HCT116 (cell line): ENCODE data around the gene HDAC2. TPM values are rescaled to one million over a fixed set of nuclear protein-coding genes. Genes with fewer than 3 reads are reported as not detected.
A peak's percentile ranks its signal among the peaks of the same experiment; 100 is the strongest.
"Not testable (repeated sequence)": the region's sequence is repeated elsewhere in the genome, so short reads cannot be mapped to it uniquely, and the experiment has no call there.

ENCODE experiments used
- ATAC-seq: fragments of 200-7000 bp; cut with Tn5 transposase; 2 replicates; pipeline ENCODE4 v1.9.1; 2020; ENCODE audit warnings: mild to moderate bottlenecking, moderate library complexity
- BruUV-seq: library from RNA; stranded (reverse); fragments of 400-500 nt; replicated peaks from 2 replicates; lab custom pipeline; 2021; lab: Mats Ljungman, UMichigan
- CTCF ChIA-PET: fragments of 300-600 bp; sonication (Branson Sonifier 250); formaldehyde crosslinking; loops from one replicate; lab custom pipeline; 2021; ENCODE audit warnings: antibody characterized with exemption; lab: Charles Lee
- POLR2A ChIA-PET: fragments of 300-600, 350-600 bp; sonication (Branson Sonifier 250); formaldehyde crosslinking; loops from one replicate; lab custom pipeline; 2021; ENCODE audit warnings: antibody characterized with exemption; lab: Charles Lee
- RAD21 ChIA-PET, 2 experiments: fragments of 300-600 bp; sonication (Branson Sonifier 250); formaldehyde crosslinking; loops; one replicate each; lab custom pipeline; 2023; ENCODE audit warnings: low total read pairs in 2 of 2; ENCODE audit not compliant: uncharacterized antibody in 2 of 2, unreplicated experiment in 2 of 2, low non-redundant PET in 1 of 2; lab: Charles Lee
- DNase-seq: peaks from one replicate; pipeline ENCODE4 v3.0.0-alpha.2; 2010; ENCODE audit warnings: low read depth, low spot score
- H2AFZ ChIP-seq: fragments of 200-600 bp; shearing (Covaris generic), sonication (generic); 2 replicates; pipeline ENCODE4 v1.6.1; 2017; ENCODE audit warnings: low read depth, mixed run types, mixed read lengths, antibody characterized with exemption, low read length; ENCODE audit not compliant: poor library complexity, severe bottlenecking
- H3K27ac ChIP-seq: 2 replicates; pipeline ENCODE4 v1.5.1; 2012; ENCODE audit warnings: low read depth, low read length
- H3K27me3 ChIP-seq: fragments of 200-600 bp; sonication (generic); 2 replicates; pipeline ENCODE4 v1.6.1; 2016; ENCODE audit warnings: mixed run types, low read length, mixed read lengths; ENCODE audit not compliant: insufficient read depth
- H3K36me3 ChIP-seq, 2 experiments: fragments of 200-500 bp in 1 of 2; fragments of 200-600 bp in 1 of 2; sonication (Bioruptor generic) in 1 of 2; sonication (generic) in 1 of 2; 2 replicates each; pipeline versions ENCODE4 v1.5.1 to v1.6.1; 2014 to 2016; ENCODE audit warnings: low read length in 2 of 2, inconsistent platforms in 1 of 2, mixed read lengths in 1 of 2, mixed run types in 1 of 2; ENCODE audit not compliant: insufficient read depth in 2 of 2, control insufficient read depth in 1 of 2
- H3K4me1 ChIP-seq, 2 experiments: fragments of 200-600 bp in 1 of 2; sonication (generic) in 1 of 2; 2 replicates each; pipeline versions ENCODE4 v1.5.1 to v1.6.1; 2012 to 2017; ENCODE audit warnings: low read length in 2 of 2, inconsistent platforms in 1 of 2, mild to moderate bottlenecking in 1 of 2, mixed read lengths in 1 of 2, mixed run types in 1 of 2, moderate library complexity in 1 of 2; ENCODE audit not compliant: insufficient read depth in 2 of 2, control insufficient read depth in 1 of 2
- H3K4me2 ChIP-seq: fragments of 200-600 bp; sonication (generic); 2 replicates; pipeline ENCODE4 v1.6.1; 2017; ENCODE audit warnings: mixed run types, low read length, mixed read lengths
- H3K4me3 ChIP-seq, 2 experiments: fragments of 200-600 bp in 1 of 2; sonication (generic) in 1 of 2; replicated peaks in 1 of 2; 2 replicates each; pipeline ENCODE4 v1.5.1; 2011 to 2016; ENCODE audit warnings: low read length in 2 of 2, control low read depth in 1 of 2, low read depth in 1 of 2, mild to moderate bottlenecking in 1 of 2, mixed read lengths in 1 of 2, mixed run types in 1 of 2
- H3K79me2 ChIP-seq: fragments of 200-600 bp; sonication (generic); 2 replicates; pipeline ENCODE4 v1.6.1; 2017; ENCODE audit warnings: mild to moderate bottlenecking, mixed run types, low read length, moderate library complexity, mixed read lengths; ENCODE audit not compliant: insufficient read depth
- H3K9ac ChIP-seq: fragments of 200-600 bp; sonication (generic); 2 replicates; pipeline ENCODE4 v1.6.1; 2016; ENCODE audit warnings: low read length, mixed read lengths
- H3K9me2 ChIP-seq: fragments of 200-600 bp; sonication (generic), shearing (Covaris generic); 2 replicates; pipeline ENCODE4 v1.6.1; 2017; ENCODE audit warnings: mixed run types, mild to moderate bottlenecking, moderate library complexity; ENCODE audit not compliant: insufficient read depth
- H3K9me3 ChIP-seq, 2 experiments: fragments of 200-500 bp in 1 of 2; fragments of 200-600 bp in 1 of 2; sonication (Bioruptor generic) in 1 of 2; sonication (generic) in 1 of 2; 2 replicates each; pipeline ENCODE4 v1.6.1; 2014 to 2017; ENCODE audit warnings: low read length in 2 of 2, mixed read lengths in 2 of 2, inconsistent platforms in 1 of 2, low read depth in 1 of 2, mild to moderate bottlenecking in 1 of 2, mixed run types in 1 of 2, moderate library complexity in 1 of 2; ENCODE audit not compliant: control insufficient read depth in 1 of 2, insufficient read depth in 1 of 2
- H4K20me1 ChIP-seq: fragments of 200-600 bp; sonication (generic), shearing (Covaris generic); 2 replicates; pipeline ENCODE4 v1.6.1; 2017; ENCODE audit warnings: mixed run types, mild to moderate bottlenecking, moderate library complexity; ENCODE audit not compliant: insufficient read depth
- CEBPB ChIP-seq: IDR thresholded peaks from 2 replicates; pipeline ENCODE4 v1.6.1; 2012; ENCODE audit warnings: low read depth
- FOSL1 ChIP-seq: IDR thresholded peaks from 2 replicates; pipeline ENCODE4 v1.6.1; 2012; ENCODE audit warnings: low read depth
- JUND ChIP-seq: IDR thresholded peaks from 2 replicates; pipeline ENCODE4 v1.6.1; 2012
- POLR2AphosphoS5 ChIP-seq: IDR thresholded peaks from 2 replicates; pipeline ENCODE4 v1.6.1; 2011; ENCODE audit warnings: mild to moderate bottlenecking, low read depth, low read length, moderate library complexity
- RAD21 ChIP-seq: IDR thresholded peaks from 2 replicates; pipeline ENCODE4 v1.6.1; 2012; ENCODE audit warnings: low read depth, mild to moderate bottlenecking
- SIN3A ChIP-seq: IDR thresholded peaks from 2 replicates; pipeline ENCODE4 v1.6.1; 2012; ENCODE audit warnings: low read depth
- SP1 ChIP-seq: IDR thresholded peaks from 2 replicates; pipeline ENCODE4 v1.6.1; 2012; ENCODE audit warnings: low read depth
- SRF ChIP-seq: IDR thresholded peaks from 2 replicates; pipeline ENCODE4 v1.6.1; 2012; ENCODE audit warnings: low read depth
- intact Hi-C: fragments of 100-400 bp; cut with micrococcal nuclease; formaldehyde crosslinking; loops from 2 replicates; pipeline ENCODE4 v1.10.0; 2022
- total RNA-seq: library from RNA; stranded (reverse); gene quantifications from one replicate; pipeline ENCODE4 v1.2.1, GENCODE V29; 2021; ENCODE audit not compliant: unreplicated experiment
- TF ChIP-seq, protein P1 (sequence below): IDR thresholded peaks from 2 replicates; pipeline ENCODE4 v1.6.1; 2011; ENCODE audit warnings: mild to moderate bottlenecking, low read length, moderate library complexity; ENCODE audit not compliant: insufficient replicate concordance; ENCODE audit errors: extremely low read depth
- TF ChIP-seq, protein P2 (sequence below): IDR thresholded peaks from 2 replicates; pipeline ENCODE4 v1.6.1; 2012

The HDAC2 gene
- total RNA-seq, 1 experiment from 2014 or later = 153 TPM

DNA sequence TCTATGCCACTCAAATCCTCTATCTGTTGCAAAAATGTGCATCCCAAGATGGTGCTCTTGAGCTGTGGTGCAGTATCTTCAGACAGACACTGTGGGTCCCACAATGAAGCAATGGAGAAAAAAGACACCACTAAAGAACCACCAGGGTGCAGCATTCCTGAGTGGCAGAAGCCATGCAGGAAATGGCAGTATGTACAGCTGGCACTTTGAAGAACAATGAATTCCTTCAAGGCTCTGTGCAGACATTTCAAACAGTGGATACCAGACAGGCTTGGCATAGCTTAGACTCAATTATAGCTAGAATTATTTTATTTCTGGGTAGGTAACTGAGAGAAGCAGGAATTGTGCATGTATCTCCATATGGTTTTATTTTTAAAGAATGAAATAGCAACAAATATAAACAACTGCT, 24.0 kb upstream of the HDAC2 start (continued):
- TF ChIP-seq JUND = no peak
- 0 out of 2 replicates have a peak, but pooled peaks have one; percentile 18 for TF ChIP-seq POLR2AphosphoS5
- TF ChIP-seq, protein P1, sequence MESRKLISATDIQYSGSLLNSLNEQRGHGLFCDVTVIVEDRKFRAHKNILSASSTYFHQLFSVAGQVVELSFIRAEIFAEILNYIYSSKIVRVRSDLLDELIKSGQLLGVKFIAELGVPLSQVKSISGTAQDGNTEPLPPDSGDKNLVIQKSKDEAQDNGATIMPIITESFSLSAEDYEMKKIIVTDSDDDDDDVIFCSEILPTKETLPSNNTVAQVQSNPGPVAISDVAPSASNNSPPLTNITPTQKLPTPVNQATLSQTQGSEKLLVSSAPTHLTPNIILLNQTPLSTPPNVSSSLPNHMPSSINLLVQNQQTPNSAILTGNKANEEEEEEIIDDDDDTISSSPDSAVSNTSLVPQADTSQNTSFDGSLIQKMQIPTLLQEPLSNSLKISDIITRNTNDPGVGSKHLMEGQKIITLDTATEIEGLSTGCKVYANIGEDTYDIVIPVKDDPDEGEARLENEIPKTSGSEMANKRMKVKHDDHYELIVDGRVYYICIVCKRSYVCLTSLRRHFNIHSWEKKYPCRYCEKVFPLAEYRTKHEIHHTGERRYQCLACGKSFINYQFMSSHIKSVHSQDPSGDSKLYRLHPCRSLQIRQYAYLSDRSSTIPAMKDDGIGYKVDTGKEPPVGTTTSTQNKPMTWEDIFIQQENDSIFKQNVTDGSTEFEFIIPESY = no peak
- TF ChIP-seq SIN3A = no peak
- TF ChIP-seq SP1 = no peak
- peak; percentile 36; the same call in 1 of the 2 replicates for TF ChIP-seq CEBPB

DNA sequence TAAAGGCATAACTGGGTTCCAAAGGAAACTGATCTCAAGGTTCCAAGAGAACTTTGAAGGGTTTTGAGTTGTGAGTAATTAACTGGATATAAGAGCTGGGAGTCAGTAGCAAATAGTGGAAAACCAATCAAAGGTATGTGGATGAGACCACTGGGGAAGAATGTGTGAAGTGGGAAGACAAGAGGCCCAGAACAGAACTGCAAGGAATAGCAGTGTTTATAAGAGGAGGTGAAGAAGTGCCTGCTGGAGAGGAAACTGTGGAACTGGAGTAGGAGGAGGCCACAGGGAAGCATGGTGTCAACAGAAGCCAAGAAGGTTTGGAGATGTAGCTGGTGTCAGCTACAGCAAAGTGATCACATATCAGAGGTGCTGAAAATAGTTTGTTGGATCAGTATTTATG, 18.7 kb upstream of the HDAC2 start:
- no peak for TF ChIP-seq JUND
- no peak for TF ChIP-seq FOSL1
- TF ChIP-seq, protein P2, sequence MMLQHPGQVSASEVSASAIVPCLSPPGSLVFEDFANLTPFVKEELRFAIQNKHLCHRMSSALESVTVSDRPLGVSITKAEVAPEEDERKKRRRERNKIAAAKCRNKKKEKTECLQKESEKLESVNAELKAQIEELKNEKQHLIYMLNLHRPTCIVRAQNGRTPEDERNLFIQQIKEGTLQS = no peak
- no peak for TF ChIP-seq RAD21
- no peak for TF ChIP-seq SRF
- Histone ChIP-seq H4K20me1 (no peaks in the 10 kb centered on the region), H3K27ac (no peak overlapping the region), H3K4me2 (no peak overlapping the region), H3K9me2 (no peaks in the 10 kb centered on the region), H3K9me3 (no peaks in the 10 kb centered on the region), H3K36me3 (no peaks in the 10 kb centered on the region), H3K79me2 (no peaks in the 10 kb centered on the region), H3K4me1 (peaks cover 2% of the 10 kb centered on the region in 2 experiments; a peak in 2 of 4 replicates), H3K27me3 (no peaks in the 10 kb centered on the region), H3K4me3 (no peak overlapping the region), H3K9ac (no peak overlapping the region), H2AFZ (no peak overlapping the region)
- CTCF ChIA-PET = interaction anchor here (1.7 kb wide), 1 partner anchor 9 kb away, joined by 5 read pairs; no protein-coding TSS in a partner anchor
- POLR2A ChIA-PET = no interaction called here
- ATAC-seq (no peak), DNase-seq (no peak)
- RAD21 ChIA-PET = no interaction called here
- BruUV-seq = no TSS peak
- intact Hi-C loops = loop anchor here (5.0 kb wide), 1 partner anchor 1908 kb away; no protein-coding TSS in a partner anchor

DNA sequence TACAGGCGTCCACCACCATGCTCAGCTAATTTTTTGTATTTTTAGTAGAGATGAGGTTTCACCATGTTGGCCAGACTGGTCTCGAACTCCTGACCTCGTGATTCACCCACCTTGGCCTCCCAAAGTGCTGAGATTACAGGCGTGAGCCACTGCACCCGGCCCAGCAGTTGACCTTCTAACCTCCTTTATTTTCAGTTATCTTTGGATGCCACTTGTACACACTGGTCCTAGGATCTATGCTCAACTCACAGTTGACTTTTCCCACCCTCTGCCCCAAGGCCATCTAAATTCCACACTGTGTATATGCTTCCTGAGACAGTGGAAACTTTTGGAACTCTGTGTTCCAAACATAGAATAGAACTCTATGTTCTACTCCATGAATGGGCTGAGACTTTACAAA, 11.7 kb upstream of the HDAC2 start:
- H3K79me2 ChIP-seq, H4K20me1 ChIP-seq, ATAC-seq, H3K4me2 ChIP-seq, H3K9me2 ChIP-seq, DNase-seq, H3K9me3 ChIP-seq, POLR2A ChIA-PET, RAD21 ChIA-PET, H2AFZ ChIP-seq, intact Hi-C loops, H3K27ac ChIP-seq, H3K9ac ChIP-seq, H3K4me3 ChIP-seq, CTCF ChIA-PET, H3K27me3 ChIP-seq, H3K4me1 ChIP-seq, H3K36me3 ChIP-seq, BruUV-seq: not testable (repeated sequence)
